GM12873 (cell line): ENCODE measurements around the gene CEP43.

Experiments used
- TF ChIP-seq, protein P1 (sequence below): IDR thresholded peaks from 2 replicates; pipeline ENCODE4 v1.5.1; 2012; ENCODE audit warnings: low read depth, mild to moderate bottlenecking, moderate library complexity, low read length, control low read depth; ENCODE audit not compliant: insufficient read depth; ENCODE audit errors: missing control alignments

Gene CEP43

DNA sequence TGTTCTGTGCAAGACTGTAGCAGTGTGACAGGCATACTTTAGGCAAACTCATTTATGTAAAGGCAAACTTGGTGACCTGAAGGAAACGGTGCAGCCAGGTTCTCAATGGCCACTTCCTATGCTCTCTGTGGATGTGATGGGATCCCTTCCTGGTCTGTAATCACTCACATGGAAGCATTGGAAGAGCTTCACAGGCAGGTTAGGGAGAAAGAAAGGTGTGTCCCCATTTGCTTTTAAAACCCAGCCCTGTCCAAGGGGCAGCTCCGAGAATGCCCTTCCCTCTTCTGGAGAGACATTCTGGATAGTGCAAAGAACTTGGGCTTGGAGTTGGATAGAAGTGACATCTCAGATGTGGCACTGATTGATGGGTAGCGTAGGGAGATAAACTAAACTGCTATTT lies 28.1 kb downstream of the CEP43 start:
- TF ChIP-seq, protein P1, sequence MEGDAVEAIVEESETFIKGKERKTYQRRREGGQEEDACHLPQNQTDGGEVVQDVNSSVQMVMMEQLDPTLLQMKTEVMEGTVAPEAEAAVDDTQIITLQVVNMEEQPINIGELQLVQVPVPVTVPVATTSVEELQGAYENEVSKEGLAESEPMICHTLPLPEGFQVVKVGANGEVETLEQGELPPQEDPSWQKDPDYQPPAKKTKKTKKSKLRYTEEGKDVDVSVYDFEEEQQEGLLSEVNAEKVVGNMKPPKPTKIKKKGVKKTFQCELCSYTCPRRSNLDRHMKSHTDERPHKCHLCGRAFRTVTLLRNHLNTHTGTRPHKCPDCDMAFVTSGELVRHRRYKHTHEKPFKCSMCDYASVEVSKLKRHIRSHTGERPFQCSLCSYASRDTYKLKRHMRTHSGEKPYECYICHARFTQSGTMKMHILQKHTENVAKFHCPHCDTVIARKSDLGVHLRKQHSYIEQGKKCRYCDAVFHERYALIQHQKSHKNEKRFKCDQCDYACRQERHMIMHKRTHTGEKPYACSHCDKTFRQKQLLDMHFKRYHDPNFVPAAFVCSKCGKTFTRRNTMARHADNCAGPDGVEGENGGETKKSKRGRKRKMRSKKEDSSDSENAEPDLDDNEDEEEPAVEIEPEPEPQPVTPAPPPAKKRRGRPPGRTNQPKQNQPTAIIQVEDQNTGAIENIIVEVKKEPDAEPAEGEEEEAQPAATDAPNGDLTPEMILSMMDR, result no peak

DNA sequence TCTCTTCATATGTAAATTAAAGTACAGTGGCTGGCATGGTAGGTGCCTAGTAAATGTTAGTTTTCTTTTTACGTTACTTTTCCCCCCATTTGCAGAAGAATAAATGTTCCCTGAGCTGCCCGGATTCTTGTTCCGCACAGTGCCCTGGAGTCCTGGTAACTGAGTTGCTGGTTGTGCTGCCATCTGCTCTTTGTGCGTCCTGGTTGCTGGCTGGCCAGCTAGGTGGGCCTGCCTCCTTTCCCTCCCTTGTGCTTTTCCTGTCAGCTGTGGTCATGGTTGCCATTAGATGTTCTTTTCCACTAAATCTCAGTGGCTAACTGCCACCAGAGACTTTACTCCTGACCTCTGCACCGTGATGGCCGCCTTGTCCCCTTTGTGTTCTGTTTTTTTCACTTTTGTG lies 28.6 kb downstream of the CEP43 start:
- TF ChIP-seq, protein P1, result no peak

DNA sequence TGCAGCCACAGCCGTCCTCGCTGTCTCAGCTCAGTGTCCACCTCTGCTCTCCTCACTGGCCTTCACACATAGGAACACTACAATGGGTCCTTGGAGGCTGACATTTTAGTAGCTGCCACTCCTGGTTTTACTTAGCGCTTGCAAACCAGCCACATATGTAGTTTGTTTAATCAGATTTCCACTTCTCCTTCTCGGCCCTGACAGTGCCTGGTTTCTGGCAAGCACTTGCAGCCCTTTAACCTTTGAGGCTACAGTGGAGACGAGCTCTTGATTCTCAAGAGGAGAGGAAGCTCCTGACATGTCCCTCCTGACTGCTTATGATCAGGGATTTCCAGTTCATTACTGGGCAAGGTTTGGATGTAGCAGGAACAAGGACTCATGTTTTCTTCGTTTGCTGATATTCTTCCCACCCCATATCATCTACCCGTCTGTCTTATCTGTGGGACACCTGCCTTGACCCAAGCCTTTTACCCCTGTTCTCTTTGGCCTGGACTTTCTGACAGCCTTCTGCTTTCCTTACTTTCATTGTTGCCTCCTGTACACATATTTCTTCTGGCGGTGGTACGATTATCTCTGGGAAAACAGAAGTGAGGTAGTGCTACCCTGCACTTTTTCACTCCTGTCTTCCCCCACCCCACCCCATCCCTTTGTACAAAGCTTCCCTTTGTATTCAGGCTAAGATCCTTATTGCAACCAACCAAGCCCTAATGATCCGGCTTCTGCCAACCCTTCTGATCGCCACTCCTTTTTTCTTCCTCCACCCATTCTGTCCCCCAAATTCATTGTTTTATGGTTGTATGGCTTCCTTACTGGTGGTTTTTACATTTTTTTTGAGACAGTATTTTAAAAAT lies 31.2 kb downstream of the CEP43 start:
- TF ChIP-seq, protein P1, result no peak

DNA sequence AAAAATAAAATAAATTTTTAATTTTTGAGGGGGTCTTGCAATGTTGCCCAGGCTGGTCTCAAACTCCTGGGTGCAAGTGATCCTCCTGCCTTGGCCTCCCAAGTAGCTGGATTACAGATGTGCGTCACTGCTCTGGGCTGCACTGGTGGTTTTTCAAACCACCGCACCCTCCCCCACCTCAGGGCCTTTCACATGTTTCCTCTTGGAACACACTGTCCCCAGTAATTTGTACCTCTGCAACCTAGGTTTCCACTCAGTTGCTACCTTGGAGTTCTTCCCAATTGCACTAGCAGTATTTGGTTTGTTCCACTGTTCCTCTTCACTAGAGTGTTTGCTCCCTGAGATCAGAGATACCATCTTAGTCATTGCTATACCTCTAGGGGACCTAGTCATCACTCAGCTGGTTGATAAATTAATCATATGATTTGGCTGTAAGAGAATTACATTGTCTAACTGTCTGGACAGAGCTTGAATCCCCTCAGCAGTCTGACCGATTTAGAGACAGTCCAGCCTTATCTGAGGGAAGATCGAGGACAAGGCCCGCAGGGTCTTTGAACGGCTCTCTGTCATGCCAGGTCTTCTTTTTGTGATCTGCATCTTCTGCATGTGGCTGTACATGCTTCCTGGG lies 32.0 kb downstream of the CEP43 start:
- TF ChIP-seq, protein P1, result no peak

DNA sequence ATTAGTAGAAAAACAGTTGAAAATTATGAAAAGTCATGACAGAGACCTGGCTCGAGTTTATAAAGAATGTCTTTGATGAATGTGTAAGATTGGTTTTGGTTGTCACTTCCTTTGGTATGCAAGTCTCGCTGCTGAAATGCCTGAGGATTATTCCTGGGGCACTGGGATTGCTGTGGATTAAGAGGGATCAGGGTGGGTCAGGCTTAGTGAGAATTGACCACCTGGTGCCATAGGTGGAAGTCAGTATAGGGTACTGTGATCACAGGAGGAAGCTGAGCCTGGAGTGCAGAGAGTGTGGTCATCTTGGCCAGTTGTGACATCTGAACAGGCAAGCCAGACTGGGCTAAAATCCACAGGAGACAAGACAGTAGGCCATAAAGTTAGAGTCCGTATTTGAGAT lies 34.9 kb downstream of the CEP43 start:
- TF ChIP-seq, protein P1, result no peak

DNA sequence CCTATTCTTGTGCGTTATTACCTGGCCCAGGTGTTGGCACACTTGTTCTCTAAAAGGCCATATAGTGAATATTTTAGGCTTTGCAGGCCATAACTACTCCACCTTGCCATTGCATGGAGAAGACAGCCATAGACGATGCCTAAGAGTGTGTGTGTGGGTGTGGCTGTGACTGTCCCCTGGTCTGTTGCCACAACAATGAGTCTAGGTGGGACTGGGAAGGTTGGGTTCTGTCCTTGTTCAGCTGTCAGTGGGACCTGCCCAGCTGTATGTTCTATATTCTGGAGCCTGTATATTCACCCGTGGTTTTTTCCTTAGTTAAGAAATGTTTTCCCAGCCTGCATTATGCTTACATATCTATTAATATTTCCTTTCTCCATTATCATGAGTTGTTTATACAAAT lies 38.6 kb downstream of the CEP43 start:
- TF ChIP-seq, protein P1, result no peak

DNA sequence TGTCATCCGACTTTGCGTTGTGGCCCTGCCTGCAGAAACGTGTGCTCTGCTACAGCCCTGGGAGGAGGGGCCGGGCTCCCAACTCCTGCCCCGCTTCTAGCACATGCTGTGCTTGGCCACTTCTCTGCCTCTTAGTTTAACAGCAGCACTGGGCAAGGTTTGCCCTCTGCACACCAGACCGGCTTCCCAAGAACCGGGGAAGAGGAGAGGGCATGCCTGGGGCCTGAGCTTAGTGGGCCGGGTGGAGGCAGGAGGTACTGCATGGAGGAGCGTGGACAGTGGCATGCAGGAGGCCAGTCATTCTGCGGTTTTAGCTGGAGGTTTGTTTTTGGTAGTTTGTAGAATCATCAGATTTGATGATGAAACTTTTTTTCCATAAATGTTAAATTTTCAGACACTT lies 45.5 kb downstream of the CEP43 start:
- TF ChIP-seq, protein P1, result peak; percentile 11
